Measurements from ENCODE around the gene CDC20.

CDC20 gene

DNA sequence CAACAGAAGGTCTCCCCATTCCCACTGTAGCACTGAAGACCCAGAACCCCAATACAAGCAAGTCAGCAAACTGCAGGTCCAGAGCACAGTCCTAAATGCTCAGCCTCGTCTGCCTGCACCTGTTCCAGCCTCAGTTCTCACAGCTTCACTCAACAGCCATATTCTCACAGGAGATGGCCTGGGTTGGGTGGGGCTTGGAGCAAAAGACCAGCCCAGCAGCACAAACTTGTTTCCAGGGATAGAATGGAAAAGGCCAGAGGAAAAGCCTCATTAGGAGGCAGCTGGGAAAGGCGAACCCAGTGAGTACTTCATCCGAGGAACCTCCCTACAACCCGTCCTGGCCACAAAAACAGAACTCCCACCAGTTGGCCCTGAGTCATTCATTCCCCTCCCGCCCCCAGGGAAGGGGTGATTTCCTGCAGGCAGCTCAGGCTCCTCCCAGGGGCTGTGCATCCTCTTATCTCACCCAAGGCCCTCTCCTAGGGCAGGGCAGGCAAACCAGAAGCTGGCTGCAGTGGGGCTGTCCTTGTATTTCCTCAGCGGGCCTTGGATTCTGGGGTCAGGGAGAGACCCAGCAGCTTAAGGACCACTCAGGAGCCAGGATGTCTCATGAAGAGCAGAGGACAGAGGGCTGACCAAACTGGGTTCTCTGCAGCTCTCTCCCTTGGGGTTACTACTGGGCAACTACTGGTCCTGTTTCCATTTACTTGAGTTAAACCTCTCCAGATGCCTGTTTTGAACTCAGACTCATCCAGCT is 28.6 kb upstream of the CDC20 start:
- DNase-seq, result no peak

DNA sequence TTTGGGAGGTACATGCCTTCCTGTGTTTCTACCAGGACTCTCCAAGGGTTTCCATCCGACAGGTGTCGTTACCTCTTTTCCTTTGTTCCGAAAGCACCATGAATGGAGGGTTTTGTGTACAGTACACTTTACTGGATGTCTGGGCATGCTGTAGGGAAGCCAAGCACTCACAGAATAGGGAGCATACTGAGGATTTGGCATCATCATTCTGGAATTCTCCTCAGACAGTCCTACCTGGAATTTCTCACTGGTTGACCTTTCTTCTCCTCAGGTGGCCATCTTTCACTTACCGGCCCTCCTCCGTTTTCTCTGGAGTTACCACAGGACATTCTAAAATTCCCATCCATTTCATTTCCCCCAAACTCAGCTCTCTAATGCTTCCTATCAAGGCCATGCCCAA is 27.1 kb upstream of the CDC20 start:
- DNase-seq, result no peak

DNA sequence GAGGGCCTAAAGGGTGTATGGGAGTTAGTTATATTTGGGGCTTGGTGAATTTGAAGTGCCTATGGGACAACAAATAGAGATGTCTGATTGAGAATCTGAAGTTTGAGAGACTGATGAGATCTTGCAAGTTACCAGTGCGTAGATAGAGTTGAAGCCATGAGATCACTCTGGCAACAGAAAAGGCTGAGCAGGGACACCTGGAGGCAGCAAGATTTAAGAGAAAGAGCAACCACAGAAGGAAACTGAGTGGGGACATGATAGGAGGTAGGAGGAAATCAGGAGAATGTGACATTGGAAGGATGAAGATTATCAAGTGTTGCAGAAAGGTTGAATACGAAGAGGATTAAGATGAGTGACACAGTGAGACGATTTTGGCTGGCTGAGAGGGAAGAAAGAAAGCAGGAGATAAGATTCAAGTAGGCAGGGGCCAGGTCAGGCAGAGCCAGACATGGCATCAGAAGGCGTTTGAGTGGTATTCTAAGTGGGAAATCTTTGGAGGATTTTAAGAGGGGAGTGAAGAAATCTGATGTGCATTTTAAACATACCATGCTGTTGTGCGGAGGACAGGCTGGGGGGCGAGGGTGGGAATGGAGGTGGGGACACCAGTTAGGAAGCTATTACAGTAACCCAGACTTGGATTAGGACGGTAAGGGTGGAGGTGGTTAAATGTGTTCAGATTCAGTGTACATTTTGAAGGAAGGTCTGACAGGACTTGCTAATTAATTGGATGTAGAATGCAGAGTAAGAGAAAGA is 24.2 kb upstream of the CDC20 start:
- no peak for DNase-seq

GRCh38 chr1:43337588-43337987 is 21.2 kb upstream of the CDC20 start, which contains the start of gene MPL:
TSS of gene MPL (plus strand) at chr1:43337818. CDS start at chr1:43337849, 31 bp downstream.
- DNase-seq, result no peak

DNA sequence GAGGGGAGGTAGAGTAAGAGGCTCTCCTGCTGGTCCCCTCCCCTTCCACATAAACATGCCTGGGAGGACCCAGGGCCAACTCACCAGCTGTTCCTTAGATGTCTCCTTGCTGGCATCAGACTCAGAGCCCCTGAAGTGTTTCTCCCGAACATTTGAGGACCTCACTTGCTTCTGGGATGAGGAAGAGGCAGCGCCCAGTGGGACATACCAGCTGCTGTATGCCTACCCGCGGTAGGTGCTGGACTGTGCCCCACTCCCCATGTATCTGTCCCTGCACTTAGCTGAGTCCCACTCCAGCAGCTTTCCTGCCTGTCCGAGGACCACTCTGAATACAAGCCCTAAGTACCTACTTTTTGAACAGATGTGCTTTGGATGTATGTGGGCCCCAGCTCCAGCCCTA is 20.8 kb upstream of the CDC20 start:
- DNase-seq, result no peak

DNA sequence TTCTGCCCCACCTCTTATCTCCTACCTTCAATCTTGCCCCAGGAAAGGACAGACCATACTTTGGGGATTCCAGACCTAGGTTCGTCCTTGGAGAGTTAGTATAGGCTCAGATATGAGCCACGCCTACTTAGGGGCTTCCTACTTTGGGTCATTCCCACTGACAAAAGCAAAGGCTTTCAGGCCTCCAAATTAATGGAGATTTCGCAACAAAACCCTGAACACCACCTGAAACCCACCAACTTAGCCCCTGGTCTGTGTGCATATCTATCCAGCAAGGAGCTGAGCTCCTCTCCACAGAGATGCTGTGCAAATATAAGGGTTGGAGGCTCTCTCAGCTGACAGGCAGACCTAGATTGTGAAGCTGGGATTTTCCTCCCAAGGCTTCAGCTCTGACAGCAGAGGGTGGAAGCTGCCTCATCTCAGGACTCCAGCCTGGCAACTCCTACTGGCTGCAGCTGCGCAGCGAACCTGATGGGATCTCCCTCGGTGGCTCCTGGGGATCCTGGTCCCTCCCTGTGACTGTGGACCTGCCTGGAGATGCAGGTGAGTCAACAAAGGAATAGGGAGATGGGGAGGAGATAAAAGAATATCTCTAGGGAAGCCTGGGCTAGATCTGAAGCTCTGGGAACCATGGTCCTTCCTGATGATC is 19.1 kb upstream of the CDC20 start:
- no peak for DNase-seq

DNA sequence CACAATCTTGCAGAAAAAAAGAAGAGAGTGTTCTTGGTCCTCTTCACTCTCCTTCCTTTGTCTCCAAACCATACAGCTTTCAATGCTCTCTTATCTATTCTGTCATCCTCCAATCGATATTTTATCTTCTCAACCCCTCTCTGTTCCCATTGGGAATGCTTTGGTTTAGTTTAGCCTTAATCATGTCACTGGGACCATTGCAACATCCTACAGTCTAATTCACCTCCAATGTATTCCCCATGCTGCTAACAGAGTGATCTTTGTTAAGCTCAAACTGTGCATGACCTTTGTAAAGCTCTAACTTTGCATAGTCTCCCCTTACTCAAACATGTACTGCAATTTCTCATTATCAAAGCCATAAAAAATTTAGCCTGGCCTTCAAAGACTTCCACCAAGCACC is 18.2 kb upstream of the CDC20 start:
- DNase-seq, result no peak

GRCh38 chr1:43344267-43344850 is 14.4 kb upstream of the CDC20 start:
- DNase-seq, result no peak

DNA sequence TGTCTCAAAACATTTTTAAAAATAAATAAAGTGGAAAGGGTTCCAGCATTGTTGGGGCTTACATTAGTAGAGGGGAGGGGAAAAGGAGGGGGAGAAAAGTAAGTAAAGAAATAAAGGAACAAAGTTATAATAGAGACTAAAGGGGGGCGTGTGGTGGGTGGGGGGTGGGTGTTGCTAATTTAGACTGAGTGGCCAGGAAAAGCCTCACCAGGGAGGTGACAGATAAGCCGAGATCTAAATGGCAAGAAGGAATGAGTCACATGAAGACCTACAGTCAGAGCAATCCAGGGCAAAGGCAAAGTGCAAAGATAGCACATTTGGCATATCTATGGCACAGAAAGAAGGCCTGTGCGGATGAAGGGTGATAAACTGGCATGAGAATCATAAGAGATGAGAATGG is 13.7 kb upstream of the CDC20 start:
- DNase-seq, result no peak

DNA sequence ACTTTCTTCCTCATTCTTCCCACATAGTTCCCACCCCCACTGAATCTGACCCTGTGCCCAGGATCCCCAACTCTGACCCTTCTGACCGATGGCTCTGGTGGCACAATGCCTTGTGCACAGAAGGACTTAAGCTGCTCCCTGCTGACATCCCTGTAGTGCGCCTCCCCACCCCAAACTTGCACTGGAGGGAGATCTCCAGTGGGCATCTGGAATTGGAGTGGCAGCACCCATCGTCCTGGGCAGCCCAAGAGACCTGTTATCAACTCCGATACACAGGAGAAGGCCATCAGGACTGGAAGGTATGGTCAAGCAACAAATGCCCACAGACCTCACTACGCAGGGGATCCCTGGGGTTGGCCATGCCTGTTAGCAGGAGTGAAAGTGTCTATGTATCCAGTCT is 12.1 kb upstream of the CDC20 start:
- no peak for DNase-seq

DNA sequence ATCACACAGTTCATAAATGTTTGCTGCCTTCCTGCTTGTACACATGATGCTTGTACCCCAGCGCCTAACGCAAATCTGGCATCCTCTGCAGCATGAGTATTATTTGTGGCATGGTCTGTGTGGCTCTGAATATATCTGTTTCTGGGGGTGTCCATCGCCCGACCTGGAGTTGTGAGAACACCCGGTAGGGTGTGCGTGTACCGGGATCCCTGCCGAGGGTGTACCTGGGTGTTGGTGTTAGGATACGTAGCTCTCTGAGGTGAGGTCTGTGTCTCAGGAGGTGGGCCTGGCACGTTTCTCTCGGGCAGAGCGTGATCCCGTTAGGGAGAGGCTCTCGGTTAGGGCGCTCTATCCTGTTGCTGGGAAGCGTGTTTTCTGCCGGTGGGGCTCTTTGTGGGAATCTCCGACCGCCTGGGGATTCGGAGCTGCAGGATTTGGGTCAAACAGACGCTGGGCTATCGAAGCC is 10.4 kb upstream of the CDC20 start:
- no peak for DNase-seq

- DNase-seq, result peak; percentile 85
These were observed 9.8 kb upstream of the CDC20 start for GRCh38 chr1:43348809-43349593.

DNA sequence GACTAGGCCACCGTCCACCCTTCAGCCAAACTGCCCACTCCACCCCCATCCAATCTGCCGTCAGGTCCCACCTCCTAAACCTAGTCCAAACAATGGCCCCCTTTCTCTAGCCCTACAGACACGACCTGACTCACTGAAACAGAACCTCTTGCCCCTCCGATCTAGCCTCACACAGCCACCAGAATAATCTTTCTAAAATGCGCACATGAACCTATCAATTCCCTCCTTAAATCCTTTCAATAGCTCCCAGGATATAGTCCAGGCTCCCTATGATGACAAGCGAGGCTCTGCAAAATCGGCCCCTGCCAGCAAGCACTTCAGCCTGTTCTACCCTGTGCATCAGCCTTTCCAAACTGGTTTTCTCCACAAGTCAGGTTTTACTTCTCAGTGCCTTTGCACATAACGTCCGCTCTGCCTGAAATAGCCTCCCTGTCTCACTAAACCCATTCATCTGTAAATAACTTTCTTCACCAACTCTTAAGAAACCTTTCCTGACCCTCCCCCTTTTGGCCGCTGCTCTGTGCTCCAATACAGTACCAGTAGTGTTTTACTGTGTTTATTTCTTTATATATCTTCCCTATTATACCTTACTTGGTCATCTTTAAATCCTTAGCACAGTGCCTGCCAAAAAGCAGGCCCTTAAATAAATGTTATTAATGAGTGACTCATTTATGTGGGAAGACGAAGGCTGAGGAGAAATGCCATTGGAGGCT is 9.0 kb upstream of the CDC20 start:
- DNase-seq, result no peak

DNA sequence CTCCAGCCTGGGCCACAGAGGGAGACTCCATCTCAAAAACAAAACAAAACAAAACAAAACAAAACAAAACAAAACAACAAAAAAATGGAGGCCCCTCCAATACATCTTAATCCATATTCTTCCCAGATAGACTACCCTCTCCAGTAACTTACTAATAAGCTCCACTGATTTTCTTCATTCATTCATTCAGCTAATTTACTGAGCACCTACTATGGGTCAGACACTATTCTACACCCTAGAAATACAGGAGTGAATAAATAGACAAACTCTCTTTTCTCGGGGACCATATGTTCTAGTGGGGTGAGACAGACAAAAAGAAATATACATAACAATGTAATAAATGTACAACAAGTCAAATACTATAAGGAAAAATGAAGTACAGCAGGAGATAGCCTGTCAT is 7.8 kb upstream of the CDC20 start:
- DNase-seq, result no peak

GRCh38 chr1:43351421-43352350 is 7.1 kb upstream of the CDC20 start:
- no peak for DNase-seq

- DNase-seq, result no peak
These were observed 6.5 kb upstream of the CDC20 start for GRCh38 chr1:43352351-43352705.

DNA sequence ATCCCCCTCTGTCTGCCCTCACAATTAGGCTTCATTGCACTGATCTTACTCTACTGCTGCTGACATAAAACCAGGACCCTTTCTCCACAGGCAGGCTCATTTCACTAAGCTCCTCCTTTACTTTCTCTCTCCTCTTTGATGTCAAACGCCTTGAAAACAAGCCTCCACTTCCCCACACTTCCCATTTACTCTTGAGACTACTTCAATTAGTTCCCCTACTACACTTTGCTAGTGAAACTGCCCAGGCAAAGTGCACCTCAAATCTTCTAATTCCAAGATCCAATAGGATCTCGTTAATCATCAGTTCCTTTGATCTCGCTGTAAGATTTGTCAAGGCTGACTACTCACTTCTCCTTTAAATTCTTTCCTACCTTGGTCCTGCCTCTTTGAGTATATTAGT is 5.9 kb upstream of the CDC20 start:
- no peak for DNase-seq

DNA sequence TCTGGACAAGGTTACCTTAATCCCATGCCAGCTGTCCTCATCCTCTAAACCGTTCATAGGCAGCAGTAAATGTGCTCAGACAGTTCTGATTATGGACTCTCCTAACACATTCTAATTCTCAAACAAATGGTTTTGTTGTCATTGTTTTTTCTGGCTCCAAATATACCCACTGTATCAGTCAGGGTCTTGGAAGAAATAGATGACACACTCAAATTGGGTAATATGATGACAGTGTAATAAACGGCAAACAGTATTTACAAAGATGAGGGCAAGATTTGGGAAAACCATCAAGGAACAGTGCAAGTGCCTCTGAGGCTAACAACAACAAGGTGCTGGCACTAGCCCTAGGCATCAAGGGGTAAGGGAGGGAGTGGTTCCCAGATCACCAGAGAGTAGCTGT is 4.3 kb upstream of the CDC20 start:
- DNase-seq, result no peak

DNA sequence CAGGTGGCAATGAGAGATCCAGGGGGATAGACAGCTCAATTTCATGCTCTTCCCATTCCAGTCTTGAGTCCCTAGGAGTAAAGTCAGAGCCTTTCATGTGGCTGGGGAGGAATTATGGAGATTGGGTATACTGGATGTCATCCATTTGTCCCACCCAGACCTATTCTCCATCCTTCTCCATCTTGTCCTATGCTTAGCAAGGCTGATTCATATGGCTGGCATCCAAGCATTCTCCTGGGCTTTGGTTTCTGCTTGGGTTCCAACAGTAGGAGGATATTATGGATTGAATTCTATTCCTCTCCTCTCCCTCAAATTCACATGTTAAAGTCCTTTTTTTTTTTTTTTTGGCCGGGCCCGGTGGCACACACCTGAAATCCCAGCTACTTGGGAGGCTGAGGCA is 3.8 kb upstream of the CDC20 start:
- DNase-seq, result no peak

DNA sequence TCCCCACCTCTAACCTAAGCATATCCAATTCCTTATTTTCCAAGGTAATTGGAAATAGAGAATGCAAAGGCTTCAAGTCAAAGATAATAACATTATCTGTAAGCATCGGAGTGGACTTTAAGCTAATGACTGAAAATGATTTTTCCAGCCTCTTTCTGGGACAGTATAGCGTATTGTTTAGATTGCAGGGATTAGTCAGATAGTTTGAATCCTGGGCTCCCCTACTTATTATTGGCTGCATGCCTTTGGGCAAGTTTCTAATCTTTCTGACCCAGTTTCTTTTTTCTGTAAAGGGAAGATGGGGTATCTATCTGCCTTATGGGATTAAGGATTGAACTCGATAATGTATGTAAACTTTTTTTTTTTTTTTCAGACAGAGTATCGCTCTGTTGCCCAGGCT is 1.5 kb upstream of the CDC20 start:
- DNase-seq, result no peak
